B cell (primary cell): Measurements from ENCODE around the gene RASA3. TPM values are rescaled to one million over a fixed set of nuclear protein-coding genes. Genes with fewer than 3 reads are reported as not detected.
A peak's percentile ranks its signal among the peaks of the same experiment; 100 is the strongest.
"Not testable (repeated sequence)": the region's sequence is repeated elsewhere in the genome, so short reads cannot be mapped to it uniquely, and the experiment has no call there.

Experiments
- ATAC-seq: fragments of 200-7000 bp; cut with Tn5 transposase; one replicate; pipeline ENCODE4 v1.10.0; 2021; ENCODE audit warnings: low read depth, mild to moderate bottlenecking, moderate number of reproducible peaks, moderate library complexity
- CTCF ChIA-PET: fragments of 350-600 bp; sonication (Branson Sonifier 250); formaldehyde crosslinking; loops from one replicate; lab custom pipeline; 2021; ENCODE audit warnings: antibody characterized with exemption, inconsistent platforms; lab: Charles Lee
- POLR2A ChIA-PET: fragments of 350-600 bp; sonication (Branson Sonifier 250); formaldehyde crosslinking; loops from one replicate; lab custom pipeline; 2021; ENCODE audit warnings: antibody characterized with exemption; lab: Charles Lee
- DNase-seq: peaks from one replicate; pipeline ENCODE4 v3.0.0; 2013
- H2AFZ ChIP-seq: 2 replicates; pipeline ENCODE4 v1.6.1; 2012; ENCODE audit warnings: mild to moderate bottlenecking, low read depth, low read length; ENCODE audit not compliant: insufficient read depth, poor library complexity, severe bottlenecking
- H3K27ac ChIP-seq, 2 donors: 1 replicate in 1 of 2; 2 replicates in 1 of 2; pipeline ENCODE4 v1.5.1; 2012 to 2013; ENCODE audit warnings: low read length in 2 of 2, mild to moderate bottlenecking in 2 of 2, moderate library complexity in 1 of 2
- H3K27me3 ChIP-seq, 4 experiments: fragments of 200-600 bp in 1 of 4; sonication (generic) in 1 of 4; replicated peaks in 1 of 4; 1 replicate in 2 of 4; 2 replicates in 2 of 4; pipeline versions ENCODE4 v1.6.1 to v1.7.0; 2013 to 2016; ENCODE audit warnings: low read length in 3 of 4, mild to moderate bottlenecking in 2 of 4, mixed read lengths in 1 of 4, moderate library complexity in 1 of 4; ENCODE audit not compliant: insufficient read depth in 4 of 4, control insufficient read depth in 3 of 4; ENCODE audit errors: control extremely low read depth in 1 of 4
- H3K36me3 ChIP-seq, 2 experiments: replicated peaks in 1 of 2; 1 replicate in 1 of 2; 2 replicates in 1 of 2; pipeline versions ENCODE4 v1.6.1 to v1.7.1; 2013; ENCODE audit warnings: low read length in 1 of 2; ENCODE audit not compliant: insufficient read depth in 2 of 2, control insufficient read depth in 1 of 2; ENCODE audit errors: control extremely low read depth in 1 of 2, extremely low read depth in 1 of 2
- H3K4me1 ChIP-seq, 2 donors: fragments of 200-600 bp in 1 of 2; sonication (generic) in 1 of 2; 1 replicate in 1 of 2; 2 replicates in 1 of 2; pipeline versions ENCODE4 v1.5.1 to v1.6.1; 2013 to 2017; ENCODE audit warnings: low read length in 2 of 2; ENCODE audit not compliant: control insufficient read depth in 2 of 2, insufficient read depth in 2 of 2
- H3K4me2 ChIP-seq: replicated peaks from 2 replicates; pipeline ENCODE3; 2012; ENCODE audit warnings: mild to moderate bottlenecking, low read depth, low read length; ENCODE audit not compliant: poor library complexity, severe bottlenecking
- H3K4me3 ChIP-seq, 5 experiments: fragments of 200-600 bp in 1 of 5; sonication (generic) in 1 of 5; 1 replicate in 3 of 5; 2 replicates in 2 of 5; pipeline versions ENCODE4 v1.5.1 to v1.7.0; 2011 to 2016; ENCODE audit warnings: low read length in 4 of 5, mild to moderate bottlenecking in 4 of 5, low read depth in 2 of 5, control low read depth in 1 of 5, moderate library complexity in 1 of 5; ENCODE audit not compliant: insufficient read depth in 1 of 5; ENCODE audit errors: control extremely low read depth in 1 of 5, extremely low read depth in 1 of 5
- H3K79me2 ChIP-seq: fragments of 200-600 bp; sonication (generic); one replicate; pipeline ENCODE4 v1.6.0; 2016; ENCODE audit warnings: low read length; ENCODE audit not compliant: control insufficient read depth, insufficient read depth
- H3K9ac ChIP-seq: fragments of 200-600 bp; sonication (generic); 2 replicates; pipeline ENCODE4 v1.6.1; 2017; ENCODE audit warnings: mild to moderate bottlenecking, low read length, moderate library complexity
- H3K9me3 ChIP-seq, 3 donors: one replicate each; pipeline versions ENCODE4 v1.6.1 to v1.7.1; 2013; ENCODE audit warnings: low read length in 2 of 3; ENCODE audit not compliant: control insufficient read depth in 2 of 3, insufficient read depth in 1 of 3; ENCODE audit errors: control extremely low read depth in 1 of 3
- H4K20me1 ChIP-seq: 2 replicates; pipeline ENCODE4 v1.6.0; 2012; ENCODE audit warnings: mild to moderate bottlenecking, low read length; ENCODE audit not compliant: insufficient read depth, control insufficient read depth, poor library complexity, severe bottlenecking
- H3K27ac Mint-ChIP-seq: one replicate; pipeline ENCODE4 v1.8.0; 2021; ENCODE audit warnings: mixed read lengths
- H3K27me3 Mint-ChIP-seq: one replicate; pipeline ENCODE4 v1.8.0; 2021; ENCODE audit warnings: mixed read lengths
- H3K4me1 Mint-ChIP-seq: one replicate; pipeline ENCODE4 v1.8.0; 2021; ENCODE audit warnings: mixed read lengths
- H3K4me3 Mint-ChIP-seq: one replicate; pipeline ENCODE4 v1.8.0; 2021; ENCODE audit warnings: mixed read lengths
- H3K9me3 Mint-ChIP-seq: one replicate; pipeline ENCODE4 v1.8.0; 2022; ENCODE audit warnings: mixed read lengths; ENCODE audit not compliant: insufficient read depth
- CTCF ChIP-seq: fragments of 200-600 bp; IDR thresholded peaks from one replicate; pipeline ENCODE4 v1.8.0; 2022; ENCODE audit warnings: antibody characterized with exemption, mild to moderate bottlenecking
- EZH2 ChIP-seq: IDR thresholded peaks from 2 replicates; pipeline ENCODE4 v1.6.1; 2012; ENCODE audit warnings: borderline replicate concordance, low read depth, mild to moderate bottlenecking, moderate library complexity, low read length; ENCODE audit not compliant: insufficient read depth, poor library complexity, severe bottlenecking
- WGBS: methylation state at CpG from one replicate; pipeline ENCODE4 v1.1.5; 2013; ENCODE audit warnings: missing lambda C conversion rate; ENCODE audit not compliant: insufficient coverage; 5-methylcytosine and 5-hydroxymethylcytosine counted together
- intact Hi-C: fragments of 100-400 bp; cut with micrococcal nuclease; formaldehyde crosslinking; loops from one replicate; pipeline ENCODE4 v1.10.0; 2022
- polyA plus RNA-seq: library from polyadenylated mRNA; depleted of rRNA; stranded (reverse); fragments of >200 nt; gene quantifications from 2 replicates; pipeline ENCODE4 v1.2.3, GENCODE V29; 2012
- total RNA-seq, 2 donors: library from RNA; stranded (reverse); fragments of 120-200 nt in 1 of 2; gene quantifications; 1 replicate in 1 of 2; 2 replicates in 1 of 2; pipeline versions ENCODE4 v1.2.3 to v1.2.4, GENCODE V29; 2013 to 2022

The RASA3 gene
- total and polyA plus RNA-seq, 2 donors (not counting 1 experiment from before 2014, with no cell fraction given): 54.2 to 87.4 TPM

GRCh38 chr13:114158869-114159666, 26.6 kb upstream of the RASA3 start:
- Mint-ChIP-seq H3K4me3 (peak overlapping the region; percentile 34), H3K4me1 (peaks cover 66% of the 10 kb centered on the region), H3K27ac (peak overlapping the region; percentile 41)
- CTCF ChIA-PET: interaction anchor here (0.9 to 1.3 kb wide), 2 partner anchors 11 to 13 kb away, joined by 3 read pairs; no protein-coding TSS in a partner anchor
- H3K9me3 ChIP-seq, H3K27me3 ChIP-seq, H3K36me3 ChIP-seq, H3K27me3 Mint-ChIP-seq, H3K79me2 ChIP-seq, intact Hi-C loops, H2AFZ ChIP-seq, ATAC-seq, H3K27ac ChIP-seq, H3K9me3 Mint-ChIP-seq, H3K4me2 ChIP-seq, H3K4me3 ChIP-seq, H4K20me1 ChIP-seq, H3K9ac ChIP-seq, DNase-seq, POLR2A ChIA-PET: not testable (repeated sequence)
- WGBS: 54% methylated on average over 4 of the region's 13 CpGs
- peaks cover 25 to 41% of the 10 kb centered on the region in 2 donors for H3K4me1 ChIP-seq

GRCh38 chr13:114157869-114158495, 25.6 kb upstream of the RASA3 start:
- CTCF ChIA-PET: interaction anchor here (1.4 kb wide), 1 partner anchor 10 kb away, joined by 5 read pairs; no protein-coding TSS in a partner anchor
- ATAC-seq (no peak), DNase-seq (no peak)
- Histone ChIP-seq H3K4me1 (peaks cover 34 to 52% of the 10 kb centered on the region in 2 donors), H3K27ac (no peak overlapping the region), H3K27me3 (peaks cover 0 to 3% (median 0%) of the 10 kb centered on the region in 4 experiments), H3K36me3 (no peaks in the 10 kb centered on the region), H4K20me1 (no peaks in the 10 kb centered on the region), H3K9ac (no peak overlapping the region), H3K4me2 (no peak overlapping the region), H2AFZ (no peak overlapping the region), H3K4me3 (no peak overlapping the region), H3K79me2 (peaks cover 4% of the 10 kb centered on the region), H3K9me3 (no peaks in the 10 kb centered on the region)
- H3K27me3 Mint-ChIP-seq: peaks cover 13% of the 10 kb centered on the region
- POLR2A ChIA-PET: no interaction called here
- no peak for TF ChIP-seq CTCF
- TF ChIP-seq EZH2: no peak
- H3K9me3 Mint-ChIP-seq: peaks cover 3% of the 10 kb centered on the region
- WGBS: 94% methylated on average over 9 of the region's 11 CpGs
- H3K27ac Mint-ChIP-seq: peak overlapping the region; percentile 67
- H3K4me1 Mint-ChIP-seq: peaks cover 74% of the 10 kb centered on the region
- no peak overlapping the region for H3K4me3 Mint-ChIP-seq
- intact Hi-C loops: no loop called here
